ENCODE data around the gene AFF3.

AFF3 gene

GRCh38 chr2:100072503-100072902 lies 69.9 kb downstream of the AFF3 start:
- Histone ChIP-seq H3K9ac (ENCODE audit: low read length) (no peak overlapping the region), H3K79me2 (ENCODE audit: low read length) (peaks cover 13% of the 10 kb centered on the region; the same call in 1 of the 2 replicates), H4K20me1 (ENCODE audit: insufficient read depth, low read length) (peaks cover 23% of the 10 kb centered on the region), H2AFZ (ENCODE audit: low read depth, low read length) (no peak overlapping the region), H3K4me1 (ENCODE audit: low read length) (peaks cover 28% of the 10 kb centered on the region), H3K36me3 (replicated peaks; ENCODE audit: low read depth, low read length) (peaks cover 36% of the 10 kb centered on the region), H3K4me3 (ENCODE audit: low read length) (no peak overlapping the region), H3K27me3 (ENCODE audit: low read depth, low read length) (no peaks in the 10 kb centered on the region), H3K9me3 (ENCODE audit: insufficient read depth, low read length) (no peaks in the 10 kb centered on the region), H3K27ac (ENCODE audit: low read length) (no peak overlapping the region), H3K4me2 (ENCODE audit: low read length) (no peak overlapping the region)
- TF ChIP-seq EZH2phosphoT487 (IDR thresholded peaks at IDR 0.05; ENCODE audit: low read depth), result no peak
- TF ChIP-seq CTCF (IDR thresholded peaks at IDR 0.05; ENCODE audit: low read depth, low read length), result no peak

- Histone ChIP-seq H3K9ac (ENCODE audit: low read length) (no peak overlapping the region), H3K4me1 (ENCODE audit: low read length) (peaks cover 31% of the 10 kb centered on the region), H4K20me1 (ENCODE audit: insufficient read depth, low read length) (peaks cover 26% of the 10 kb centered on the region), H3K9me3 (ENCODE audit: insufficient read depth, low read length) (no peaks in the 10 kb centered on the region), H3K4me3 (ENCODE audit: low read length) (no peak overlapping the region), H3K27ac (ENCODE audit: low read length) (no peak overlapping the region), H3K27me3 (ENCODE audit: low read depth, low read length) (no peaks in the 10 kb centered on the region), H3K79me2 (ENCODE audit: low read length) (peaks cover 18% of the 10 kb centered on the region; the same call in 1 of the 2 replicates), H3K36me3 (replicated peaks; ENCODE audit: low read depth, low read length) (peaks cover 31% of the 10 kb centered on the region), H3K4me2 (ENCODE audit: low read length) (peak overlapping the region; percentile 25; the same call in 1 of the 2 replicates), H2AFZ (ENCODE audit: low read depth, low read length) (no peak overlapping the region)
- no peak for TF ChIP-seq CTCF (IDR thresholded peaks at IDR 0.05; ENCODE audit: low read depth, low read length)
Measured at GRCh38 chr2:100071335-100072043, 70.9 kb downstream of the AFF3 start.

GRCh38 chr2:100070078-100070477 lies 72.3 kb downstream of the AFF3 start:
- H3K4me2 ChIP-seq (ENCODE audit: low read length), result no peak overlapping the region
- no peaks in the 10 kb centered on the region for H3K9me3 ChIP-seq (ENCODE audit: insufficient read depth, low read length)

GRCh38 chr2:100068395-100068794 lies 74.0 kb downstream of the AFF3 start:
- H3K9me3 ChIP-seq (ENCODE audit: insufficient read depth, low read length), result no peaks in the 10 kb centered on the region
- TF ChIP-seq CTCF (IDR thresholded peaks at IDR 0.05; ENCODE audit: low read depth, low read length) (no peak), EZH2phosphoT487 (IDR thresholded peaks at IDR 0.05; ENCODE audit: low read depth) (no peak)
- no peak overlapping the region for H3K9ac ChIP-seq (ENCODE audit: low read length)
- peaks cover 28% of the 10 kb centered on the region; the same call in 1 of the 2 replicates for H3K79me2 ChIP-seq (ENCODE audit: low read length)
- H4K20me1 ChIP-seq (ENCODE audit: insufficient read depth, low read length), result peaks cover 18% of the 10 kb centered on the region
- H3K27ac ChIP-seq (ENCODE audit: low read length), result no peak overlapping the region
- H3K4me2 ChIP-seq (ENCODE audit: low read length), result no peak overlapping the region
- peaks cover 62% of the 10 kb centered on the region for H3K4me1 ChIP-seq (ENCODE audit: low read length)
- H3K36me3 ChIP-seq (replicated peaks; ENCODE audit: low read depth, low read length), result peaks cover 23% of the 10 kb centered on the region
- H3K27me3 ChIP-seq (ENCODE audit: low read depth, low read length), result no peaks in the 10 kb centered on the region
- H2AFZ ChIP-seq (ENCODE audit: low read depth, low read length), result no peak overlapping the region
- no peak overlapping the region for H3K4me3 ChIP-seq (ENCODE audit: low read length)

More at GRCh38 chr2:100070078-100070477, 72.3 kb downstream of the AFF3 start:
- Histone ChIP-seq H4K20me1 (ENCODE audit: insufficient read depth, low read length) (peaks cover 24% of the 10 kb centered on the region), H3K9ac (ENCODE audit: low read length) (no peak overlapping the region), H3K27me3 (ENCODE audit: low read depth, low read length) (no peaks in the 10 kb centered on the region), H3K36me3 (replicated peaks; ENCODE audit: low read depth, low read length) (peaks cover 23% of the 10 kb centered on the region), H3K4me3 (ENCODE audit: low read length) (no peak overlapping the region), H3K27ac (ENCODE audit: low read length) (no peak overlapping the region), H3K79me2 (ENCODE audit: low read length) (peaks cover 18% of the 10 kb centered on the region; the same call in 1 of the 2 replicates), H3K4me1 (ENCODE audit: low read length) (peaks cover 45% of the 10 kb centered on the region), H2AFZ (ENCODE audit: low read depth, low read length) (no peak overlapping the region)
- no peak for TF ChIP-seq EZH2phosphoT487 (IDR thresholded peaks at IDR 0.05; ENCODE audit: low read depth)
